Panc1 (cell line): Measurements from ENCODE around the gene KAT8.

Experiments used
- CTCF ChIP-seq: fragments of 450-650 bp; IDR thresholded peaks from 2 replicates; pipeline ENCODE4 v1.5.1; 2017; ENCODE audit warnings: mild to moderate bottlenecking
- POLR2AphosphoS5 ChIP-seq: IDR thresholded peaks from 2 replicates; pipeline ENCODE4 v1.6.1; 2012; ENCODE audit warnings: mild to moderate bottlenecking, low read depth, low read length, moderate library complexity
- SIN3A ChIP-seq: IDR thresholded peaks from 2 replicates; pipeline ENCODE4 v1.6.1; 2012; ENCODE audit warnings: low read depth, mild to moderate bottlenecking, low read length, moderate library complexity, borderline replicate concordance; ENCODE audit not compliant: insufficient read depth
- TCF7L2 ChIP-seq: IDR thresholded peaks from 2 replicates; pipeline ENCODE4 v1.6.1; 2011; ENCODE audit warnings: mild to moderate bottlenecking, low read depth, low read length, inconsistent platforms

- no peak for TF ChIP-seq CTCF
- no peak; the same call in 1 of the 2 replicates for TF ChIP-seq POLR2AphosphoS5
- no peak for TF ChIP-seq SIN3A
- TF ChIP-seq TCF7L2: no peak
Observed at GRCh38 chr16:31084584-31085302, 32.7 kb upstream of the KAT8 start.
